Activated gamma-delta T cell treated with anti-CD3 and anti-CD28 coated beads, Interleukin-2, amount 50 U/mL, for 16 hours (primary cell): ENCODE measurements around the gene TBC1D8.

Experiments used
- DNase-seq: peaks from one replicate; pipeline ENCODE4 v3.0.0-alpha.2; 2020; ENCODE audit warnings: low read depth

Gene TBC1D8

GRCh38 chr2:101162561-101163330, 11.6 kb upstream of the TBC1D8 start:
- DNase-seq: no peak

DNA sequence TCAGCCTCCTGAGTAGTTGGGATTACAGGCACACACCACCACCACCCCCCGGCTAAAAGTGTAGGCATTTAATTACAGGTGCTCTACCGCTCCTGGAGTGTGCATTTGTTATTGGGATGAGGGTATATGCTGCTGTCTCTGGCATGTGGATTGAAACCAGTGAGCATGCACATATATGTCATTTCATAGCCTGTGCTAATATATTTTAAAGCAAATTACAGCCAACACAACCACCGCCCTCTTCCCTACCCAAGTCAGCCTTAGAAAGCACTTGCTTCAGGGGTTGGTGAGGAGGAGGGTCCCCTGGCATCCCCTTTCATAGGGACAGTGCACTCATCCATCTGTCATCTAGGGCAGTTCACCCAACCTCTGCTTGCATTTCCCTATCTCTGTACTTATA, 10.5 kb upstream of the TBC1D8 start:
- DNase-seq: no peak

GRCh38 chr2:101160454-101160853, 9.3 kb upstream of the TBC1D8 start:
- DNase-seq: no peak

DNA sequence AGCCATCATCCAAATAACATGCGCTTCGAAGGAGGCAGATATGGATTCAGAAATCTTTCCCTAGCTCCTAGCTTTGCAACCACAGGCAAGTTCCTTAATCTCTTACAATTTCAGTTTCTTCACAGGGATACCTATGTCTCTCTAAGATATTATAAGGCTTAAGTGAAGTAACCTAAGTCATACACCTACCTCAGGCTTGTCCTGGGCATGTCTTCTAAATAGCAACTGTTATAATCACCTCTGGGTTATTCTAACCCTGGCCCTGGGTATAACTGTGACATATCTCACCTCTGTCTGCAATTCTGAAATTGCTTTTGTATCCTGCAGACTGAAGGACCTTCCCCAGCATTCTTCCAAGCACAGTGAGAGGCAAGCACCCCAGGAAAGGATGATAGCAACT, 8.3 kb upstream of the TBC1D8 start:
- no peak for DNase-seq

DNA sequence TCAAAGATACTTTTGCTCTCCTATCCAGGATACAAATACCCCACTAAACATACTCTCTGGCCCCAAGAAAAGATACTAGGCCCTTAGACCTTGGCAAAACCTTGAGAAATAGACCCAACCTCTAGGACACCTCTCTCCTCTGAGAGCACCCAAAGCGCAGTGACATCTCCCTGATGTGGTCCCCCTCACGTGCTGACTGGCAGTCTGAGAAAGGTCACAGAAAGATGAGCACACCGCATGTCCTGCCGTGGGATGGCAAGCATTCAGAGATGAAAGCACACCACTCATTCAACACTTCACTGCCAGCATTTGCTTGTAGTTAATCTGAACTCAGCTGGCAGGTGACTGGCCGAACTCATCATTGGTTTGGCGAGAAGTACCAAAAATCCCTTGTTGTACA, 6.1 kb upstream of the TBC1D8 start:
- no peak for DNase-seq

GRCh38 chr2:101153787-101154186, 2.6 kb upstream of the TBC1D8 start:
- no peak for DNase-seq

DNA sequence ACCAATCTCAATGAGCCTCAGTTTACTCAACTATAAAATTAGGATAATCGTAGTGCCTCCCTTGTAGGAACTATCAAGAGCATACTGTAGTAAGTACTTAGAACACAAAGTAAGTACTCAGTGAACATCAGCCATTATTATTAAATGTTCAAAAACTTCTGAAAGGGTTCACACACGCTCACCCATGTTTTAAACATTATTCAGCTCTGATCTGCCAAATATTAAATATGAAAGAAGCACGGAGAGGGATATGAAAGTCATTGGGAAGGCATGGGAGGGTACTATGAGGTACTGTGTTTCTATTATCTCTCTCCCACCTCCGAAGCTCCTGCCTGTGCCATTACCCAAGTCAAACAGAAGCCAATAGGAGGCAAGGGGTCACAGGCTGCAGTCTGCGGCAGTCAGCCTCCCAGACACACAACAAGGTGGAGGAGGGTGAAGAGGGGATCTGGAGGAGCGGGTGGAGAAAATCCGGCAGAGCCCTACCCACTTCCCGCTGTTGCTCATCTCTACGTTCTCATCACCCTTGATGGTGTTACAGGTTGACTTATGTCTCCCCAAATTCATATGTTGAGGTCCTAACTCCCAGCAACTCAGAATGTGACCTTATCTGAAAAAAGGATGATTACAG, 2.0 kb upstream of the TBC1D8 start:
- DNase-seq: no peak

DNA sequence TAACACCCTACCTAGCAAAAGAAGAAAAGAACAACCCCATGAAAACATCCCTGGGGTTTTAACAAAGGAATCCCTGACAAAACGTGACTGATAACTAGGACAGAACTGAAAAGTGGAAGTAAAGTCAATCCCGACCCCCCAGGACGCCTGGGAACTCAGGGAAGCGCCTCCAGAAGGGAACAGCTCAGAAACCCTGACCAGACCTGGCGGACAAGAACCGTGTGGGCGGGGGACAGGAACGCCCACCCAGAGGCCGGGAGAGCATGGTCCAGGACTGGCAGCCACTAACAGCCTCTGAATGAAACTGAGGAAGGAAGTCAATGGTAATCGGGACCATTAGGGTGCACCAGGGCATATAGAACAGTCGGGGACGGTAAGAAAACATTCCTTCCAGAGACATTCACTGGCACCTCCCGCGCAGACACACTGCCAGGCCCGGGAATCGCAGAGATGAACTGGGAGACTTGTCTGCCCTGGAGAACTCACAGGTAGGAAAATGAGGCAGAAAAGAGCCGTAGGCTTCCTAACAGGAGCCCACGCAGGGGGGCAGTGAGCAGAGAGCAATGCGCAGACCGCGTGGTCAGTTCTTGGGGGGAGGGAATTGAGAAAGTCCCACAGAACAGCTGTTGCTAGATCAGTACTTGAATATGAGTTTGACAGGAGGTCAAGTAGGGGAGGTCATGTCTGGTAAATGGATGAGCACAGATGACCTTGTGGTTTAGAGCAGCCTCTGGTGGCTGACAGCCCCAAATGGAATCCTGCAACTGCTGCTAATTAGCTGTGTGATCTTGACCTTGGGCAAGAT, 1.3 kb upstream of the TBC1D8 start:
- no peak for DNase-seq

DNA sequence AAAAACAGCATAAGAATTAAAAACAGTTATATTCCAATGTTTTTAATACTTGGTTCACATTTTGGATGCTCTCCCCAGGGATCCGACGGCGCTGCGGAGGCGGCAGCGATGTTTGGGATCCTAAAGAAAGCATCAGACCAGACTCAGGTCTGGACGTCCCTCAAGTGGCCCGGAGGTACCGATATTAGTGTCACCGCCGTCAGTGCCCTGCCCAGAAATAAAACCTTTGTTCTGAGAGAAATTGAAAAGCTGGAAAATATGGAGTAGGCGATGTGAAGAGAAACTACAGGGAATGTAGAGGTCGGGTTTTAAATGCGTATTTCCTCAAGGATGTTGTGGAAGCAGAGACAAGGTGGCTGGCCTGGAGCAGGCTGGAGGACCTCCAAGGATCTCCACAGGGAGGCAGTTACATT, 683 bp upstream of the TBC1D8 start:
- no peak for DNase-seq

- no peak for DNase-seq
Measured at GRCh38 chr2:101150306-101151145, 656 bp downstream of the TBC1D8 start.

DNA sequence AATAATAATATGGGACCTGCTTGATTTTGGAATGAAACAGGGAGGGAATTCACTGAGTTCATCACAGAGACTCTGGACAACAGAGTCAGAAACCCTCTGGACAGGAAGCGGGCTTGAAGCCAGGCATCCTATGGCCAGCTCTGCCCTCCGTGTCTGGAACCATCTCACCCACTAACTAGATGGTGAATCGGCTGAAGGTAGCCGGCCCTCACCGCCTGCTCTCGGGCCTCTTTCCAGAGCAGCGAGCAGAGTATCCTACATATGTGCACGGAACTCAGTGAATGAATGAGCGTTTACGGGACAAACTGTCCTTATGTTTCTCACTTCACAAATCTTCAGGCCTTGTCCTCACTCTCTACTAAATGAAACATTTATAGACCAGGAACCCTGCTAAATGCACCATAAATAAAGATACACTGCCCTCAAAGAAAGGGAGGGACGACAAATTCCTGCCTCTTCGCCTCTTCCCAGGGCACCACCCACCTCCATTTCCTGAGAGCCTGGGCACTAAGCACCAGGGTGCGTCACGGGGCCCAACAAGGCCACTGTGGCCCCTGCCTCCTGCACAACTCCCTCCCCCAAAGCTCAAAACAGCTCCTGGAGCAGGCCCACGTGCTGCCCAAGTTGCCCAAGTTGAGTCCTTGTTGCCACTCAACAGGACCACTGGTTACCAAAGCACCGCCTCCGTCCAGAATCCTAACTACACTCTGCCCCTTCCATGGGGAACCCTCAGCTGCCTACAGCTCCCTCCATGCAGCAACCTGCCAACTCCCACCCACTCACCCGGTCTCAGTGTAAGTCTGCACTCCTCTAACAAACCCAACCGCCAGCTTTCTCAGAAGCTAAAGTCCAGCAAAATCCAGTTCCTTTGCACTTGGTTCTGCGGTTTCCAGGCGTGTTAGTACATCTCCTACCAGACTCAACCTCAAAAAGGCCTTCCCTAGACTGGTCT, 1.7 kb downstream of the TBC1D8 start:
- no peak for DNase-seq

- DNase-seq: no peak
Measured at GRCh38 chr2:101148777-101149176, 2.4 kb downstream of the TBC1D8 start.

GRCh38 chr2:101147971-101148370, 3.2 kb downstream of the TBC1D8 start:
- no peak for DNase-seq

GRCh38 chr2:101147062-101147461, 4.1 kb downstream of the TBC1D8 start:
- DNase-seq: no peak

DNA sequence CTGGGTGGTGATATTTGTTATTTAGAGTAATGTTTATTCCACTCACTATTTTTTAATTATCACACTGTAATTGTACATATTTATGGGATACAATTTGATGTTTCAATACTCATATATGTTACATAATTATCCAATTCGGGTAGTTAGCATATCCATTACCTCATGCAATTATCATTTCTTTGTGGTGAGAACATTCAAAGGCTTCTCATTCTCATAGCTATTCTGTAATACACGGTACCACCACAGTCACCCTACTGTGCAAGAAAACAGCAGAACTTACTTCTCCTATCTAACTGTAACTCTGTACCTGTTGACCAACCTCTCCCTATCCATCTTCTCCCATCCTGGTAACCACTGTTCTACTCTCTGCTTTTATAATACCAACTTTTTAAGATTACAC, 4.6 kb downstream of the TBC1D8 start:
- no peak for DNase-seq

GRCh38 chr2:101145406-101145805, 5.8 kb downstream of the TBC1D8 start:
- DNase-seq: no peak

DNA sequence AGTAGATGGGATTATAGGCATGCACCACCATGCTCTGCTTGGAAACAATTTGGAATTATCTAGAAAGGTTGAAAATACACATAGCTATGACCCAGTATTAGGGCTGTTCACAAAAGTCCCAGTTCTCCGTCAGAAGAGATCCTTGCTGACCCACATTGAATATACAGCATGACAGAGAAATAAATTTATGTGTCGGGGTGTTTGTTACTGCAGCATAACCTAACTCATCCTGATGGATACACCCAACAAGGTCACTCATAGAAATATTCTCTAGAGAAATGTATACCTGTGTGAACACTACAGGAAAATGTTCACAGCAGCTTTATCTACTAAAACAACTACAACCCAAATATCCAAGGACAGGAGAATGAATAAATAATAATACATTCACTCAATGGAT, 9.0 kb downstream of the TBC1D8 start:
- no peak for DNase-seq

GRCh38 chr2:101140978-101141655, 10.1 kb downstream of the TBC1D8 start:
- DNase-seq: no peak

DNA sequence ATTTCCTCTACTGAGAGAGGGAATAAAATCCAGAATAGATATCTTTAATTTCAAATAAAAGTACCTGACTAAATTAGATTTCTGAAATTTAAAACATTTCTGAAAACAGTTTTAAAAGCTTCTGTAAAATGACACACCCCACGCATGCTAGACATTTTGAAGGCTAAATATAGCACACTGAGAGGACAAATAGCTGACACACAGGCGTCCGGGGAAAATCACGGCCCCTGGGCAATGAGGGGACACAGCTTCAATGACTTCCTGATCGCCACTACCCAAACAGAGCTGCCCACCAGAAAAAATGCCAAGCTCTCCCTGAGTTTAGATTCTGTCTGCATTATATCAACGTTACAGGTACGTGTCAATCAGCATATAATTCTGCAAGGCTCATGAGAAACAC, 10.9 kb downstream of the TBC1D8 start:
- DNase-seq: no peak

DNA sequence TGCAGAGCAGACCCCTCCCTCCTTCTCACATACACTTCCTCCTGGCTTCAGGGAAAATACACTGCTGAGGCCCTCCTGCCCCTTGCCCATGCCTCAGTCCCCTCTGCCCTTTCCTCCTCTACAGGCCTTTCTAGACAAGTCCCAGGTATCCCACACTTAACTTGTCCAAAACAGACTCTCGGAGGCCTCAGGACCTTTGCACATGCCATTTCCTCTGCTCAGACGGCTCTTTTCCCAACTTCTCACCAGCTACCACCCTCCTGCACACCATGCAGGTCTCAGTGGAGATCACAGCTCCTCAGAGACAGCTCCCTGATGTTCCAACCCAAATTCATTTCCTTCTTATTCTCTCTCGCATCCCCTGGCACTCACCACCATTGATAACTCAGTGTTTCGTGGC, 11.7 kb downstream of the TBC1D8 start:
- no peak for DNase-seq
